Activated naive CD8-positive, alpha-beta T cell treated with anti-CD3 and anti-CD28 coated beads for 36 hours (primary cell): Measurements from ENCODE around the gene CRYBG1. TPM values are rescaled to one million over a fixed set of nuclear protein-coding genes. Genes with fewer than 3 reads are reported as not detected.

ENCODE experiments used
- DNase-seq: peaks from one replicate; pipeline ENCODE4 v3.0.0; 2021
- H3K27ac Mint-ChIP-seq: one replicate; pipeline ENCODE4 v1.8.0; 2022; ENCODE audit warnings: mild to moderate bottlenecking, moderate library complexity, mixed read lengths
- H3K27me3 Mint-ChIP-seq: one replicate; pipeline ENCODE4 v1.8.0; 2022; ENCODE audit warnings: mild to moderate bottlenecking, mixed read lengths
- H3K36me3 Mint-ChIP-seq: one replicate; pipeline ENCODE4 v1.8.0; 2021; ENCODE audit warnings: mild to moderate bottlenecking, mixed read lengths
- H3K4me1 Mint-ChIP-seq: one replicate; pipeline ENCODE4 v1.8.0; 2021; ENCODE audit warnings: mixed read lengths
- H3K4me3 Mint-ChIP-seq: one replicate; pipeline ENCODE4 v1.8.0; 2022; ENCODE audit warnings: mild to moderate bottlenecking, moderate library complexity, mixed read lengths
- H3K9me3 Mint-ChIP-seq: one replicate; pipeline ENCODE4 v1.8.0; 2022; ENCODE audit warnings: mixed read lengths
- total RNA-seq, 2 experiments: library from RNA; stranded (reverse); gene quantifications; one replicate each; pipeline ENCODE4 v1.2.3, GENCODE V29; 2021

CRYBG1 gene
- total RNA-seq, 2 experiments from 2014 or later, result 20.3 to 20.4 TPM

GRCh38 chr6:106452628-106453027 is 92.1 kb downstream of the CRYBG1 start:
- Mint-ChIP-seq H3K27me3 (no peaks in the 10 kb centered on the region), H3K4me3 (no peak overlapping the region), H3K36me3 (no peaks in the 10 kb centered on the region), H3K9me3 (no peaks in the 10 kb centered on the region), H3K4me1 (peaks cover 11% of the 10 kb centered on the region), H3K27ac (no peak overlapping the region)
- no peak for DNase-seq

DNA sequence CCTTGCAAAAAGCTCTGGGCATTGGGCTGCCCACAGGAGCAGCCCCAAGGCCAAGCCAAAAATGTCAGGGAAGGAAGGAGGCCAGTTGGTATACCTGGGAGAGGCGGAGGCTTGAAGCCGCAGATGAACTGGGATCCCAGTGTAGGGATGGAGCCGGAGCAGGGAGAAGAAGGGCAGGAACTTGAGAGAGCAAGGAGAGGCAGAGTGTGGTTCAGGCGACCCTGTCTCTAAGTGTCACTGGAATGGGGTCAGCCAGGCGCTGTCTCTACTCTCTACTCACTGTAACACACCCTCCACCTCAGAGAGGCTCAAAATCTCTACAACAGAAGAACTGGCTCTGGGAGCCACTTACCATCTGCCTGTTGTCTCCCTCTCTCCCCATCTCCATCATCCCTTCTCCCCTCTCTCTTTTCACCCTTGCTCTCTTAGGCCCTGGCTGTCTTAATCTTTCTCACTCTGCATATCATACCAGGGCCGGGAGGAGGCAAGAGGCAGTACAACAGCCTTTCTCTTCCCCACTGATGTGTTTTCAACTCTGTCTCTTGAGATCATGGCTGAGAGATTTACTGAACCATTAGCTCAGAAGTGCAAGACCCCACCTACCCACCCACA is 93.3 kb downstream of the CRYBG1 start:
- Mint-ChIP-seq H3K27me3 (no peaks in the 10 kb centered on the region), H3K4me1 (no peaks in the 10 kb centered on the region), H3K27ac (no peak overlapping the region), H3K9me3 (no peaks in the 10 kb centered on the region), H3K4me3 (no peak overlapping the region), H3K36me3 (no peaks in the 10 kb centered on the region)
- no peak for DNase-seq

DNA sequence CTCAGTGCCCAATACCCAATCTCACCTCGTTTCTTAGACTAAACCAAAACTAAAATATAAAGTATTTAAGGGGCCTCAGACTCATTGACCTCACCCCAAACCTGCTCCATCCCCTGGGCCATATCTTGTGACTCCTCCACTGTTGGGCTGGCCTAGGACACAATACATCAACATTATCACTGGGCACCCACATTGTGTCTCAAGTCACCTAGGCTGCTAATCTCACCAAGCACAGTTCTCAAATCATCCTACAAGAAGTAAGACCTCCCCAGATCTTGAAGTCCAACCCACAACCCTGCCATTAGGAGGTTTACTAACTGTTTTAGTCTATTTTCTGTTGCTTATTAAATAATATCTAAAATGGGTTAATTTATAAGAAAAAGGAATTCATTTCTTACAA is 96.2 kb downstream of the CRYBG1 start:
- DNase-seq, result no peak
- Mint-ChIP-seq H3K27ac (no peak overlapping the region), H3K9me3 (no peaks in the 10 kb centered on the region), H3K4me1 (no peaks in the 10 kb centered on the region), H3K4me3 (no peak overlapping the region), H3K27me3 (no peaks in the 10 kb centered on the region), H3K36me3 (no peaks in the 10 kb centered on the region)

- no peak for DNase-seq
- Mint-ChIP-seq H3K4me3 (no peak overlapping the region), H3K27me3 (no peaks in the 10 kb centered on the region), H3K4me1 (no peaks in the 10 kb centered on the region), H3K9me3 (no peaks in the 10 kb centered on the region), H3K36me3 (no peaks in the 10 kb centered on the region), H3K27ac (no peak overlapping the region)
Observed at GRCh38 chr6:106458021-106458986, 97.8 kb downstream of the CRYBG1 start.

- no peak for DNase-seq
- H3K27me3 Mint-ChIP-seq, result no peaks in the 10 kb centered on the region
- no peaks in the 10 kb centered on the region for H3K36me3 Mint-ChIP-seq
- no peak overlapping the region for H3K27ac Mint-ChIP-seq
- H3K4me1 Mint-ChIP-seq, result no peaks in the 10 kb centered on the region
- no peaks in the 10 kb centered on the region for H3K9me3 Mint-ChIP-seq
- H3K4me3 Mint-ChIP-seq, result no peak overlapping the region
Observed at GRCh38 chr6:106460481-106460880, 100.0 kb downstream of the CRYBG1 start.

GRCh38 chr6:106461084-106461483 is 100.6 kb downstream of the CRYBG1 start:
- Mint-ChIP-seq H3K27ac (no peak overlapping the region), H3K27me3 (no peaks in the 10 kb centered on the region), H3K36me3 (no peaks in the 10 kb centered on the region), H3K4me1 (no peaks in the 10 kb centered on the region), H3K9me3 (no peaks in the 10 kb centered on the region), H3K4me3 (no peak overlapping the region)
- no peak for DNase-seq

DNA sequence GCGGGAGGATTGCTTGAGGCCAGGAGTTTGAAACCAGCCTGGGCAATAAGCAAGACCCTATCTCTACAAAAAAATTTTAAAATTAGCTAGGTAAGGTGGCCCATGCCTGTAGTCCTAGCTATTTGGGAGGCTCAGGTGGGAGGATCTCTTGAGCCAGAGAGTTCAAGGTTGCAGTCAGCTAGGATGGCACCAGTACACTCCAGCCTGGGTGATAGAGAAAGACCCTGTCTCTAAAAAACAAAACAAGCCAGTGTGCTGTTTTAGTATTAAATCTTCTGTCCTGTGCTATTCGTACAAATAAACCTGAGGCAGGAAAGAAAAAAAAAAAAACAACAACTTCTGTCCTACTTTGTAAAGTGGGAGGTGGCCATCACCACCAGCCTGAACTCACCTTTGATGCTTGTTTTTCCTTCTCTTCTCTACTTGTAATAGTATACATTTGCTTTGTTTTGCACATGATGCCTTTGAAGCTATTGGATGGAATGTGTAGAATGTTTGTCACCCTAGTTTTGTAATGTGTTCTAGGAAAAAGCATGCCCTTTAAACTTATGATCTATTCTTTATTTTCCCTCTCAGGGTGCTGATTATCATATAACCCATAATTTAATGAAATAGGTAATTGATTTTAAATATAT is 102.5 kb downstream of the CRYBG1 start:
- H3K27me3 Mint-ChIP-seq, result peaks cover 4% of the 10 kb centered on the region
- H3K4me1 Mint-ChIP-seq, result no peaks in the 10 kb centered on the region
- H3K4me3 Mint-ChIP-seq, result no peak overlapping the region
- H3K9me3 Mint-ChIP-seq, result no peaks in the 10 kb centered on the region
- no peak for DNase-seq
- H3K27ac Mint-ChIP-seq, result no peak overlapping the region
- no peaks in the 10 kb centered on the region for H3K36me3 Mint-ChIP-seq

DNA sequence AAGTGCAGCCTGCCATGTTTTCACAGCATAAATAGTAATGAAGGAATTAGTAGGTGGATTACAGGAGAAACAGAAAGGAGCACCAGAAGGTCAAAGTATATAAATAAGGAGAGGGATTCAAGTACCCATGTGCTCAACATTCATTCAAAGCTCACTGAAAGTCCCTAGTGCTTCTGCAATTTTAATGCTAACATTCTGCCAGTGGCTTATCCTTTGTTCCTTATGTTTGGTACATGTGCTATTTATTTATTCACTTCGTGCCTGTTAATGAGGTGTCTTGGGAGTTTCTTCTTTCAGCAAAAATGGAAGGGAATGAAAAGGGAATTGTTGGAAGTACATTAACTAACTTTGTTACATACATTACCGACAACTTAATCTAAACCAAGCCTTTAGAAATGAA is 105.7 kb downstream of the CRYBG1 start:
- H3K27me3 Mint-ChIP-seq, result peaks cover 4% of the 10 kb centered on the region
- H3K27ac Mint-ChIP-seq, result no peak overlapping the region
- H3K4me3 Mint-ChIP-seq, result no peak overlapping the region
- no peaks in the 10 kb centered on the region for H3K9me3 Mint-ChIP-seq
- H3K4me1 Mint-ChIP-seq, result no peaks in the 10 kb centered on the region
- no peaks in the 10 kb centered on the region for H3K36me3 Mint-ChIP-seq
- DNase-seq, result no peak

DNA sequence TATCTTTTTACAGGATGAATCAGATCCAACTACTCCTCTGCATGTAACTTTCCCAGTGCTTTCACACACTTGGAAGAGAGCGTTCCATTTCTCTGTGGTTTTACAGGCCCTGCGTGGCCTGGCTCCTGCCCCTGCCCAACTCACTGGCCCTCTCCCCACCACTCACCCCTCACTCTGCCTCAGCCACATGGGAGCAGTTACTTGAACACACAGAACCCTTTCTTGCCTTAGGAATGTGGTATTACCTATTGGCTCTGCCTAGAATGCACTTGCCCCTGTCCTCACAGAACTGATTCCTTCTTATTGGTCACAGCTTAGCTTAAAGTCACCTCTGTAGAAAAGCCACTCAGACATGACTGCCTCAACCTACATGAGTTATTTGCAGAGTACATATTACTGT is 108.4 kb downstream of the CRYBG1 start:
- Mint-ChIP-seq H3K4me1 (no peaks in the 10 kb centered on the region), H3K27ac (no peak overlapping the region), H3K36me3 (no peaks in the 10 kb centered on the region), H3K27me3 (peaks cover 4% of the 10 kb centered on the region), H3K9me3 (no peaks in the 10 kb centered on the region), H3K4me3 (no peak overlapping the region)
- DNase-seq, result no peak

DNA sequence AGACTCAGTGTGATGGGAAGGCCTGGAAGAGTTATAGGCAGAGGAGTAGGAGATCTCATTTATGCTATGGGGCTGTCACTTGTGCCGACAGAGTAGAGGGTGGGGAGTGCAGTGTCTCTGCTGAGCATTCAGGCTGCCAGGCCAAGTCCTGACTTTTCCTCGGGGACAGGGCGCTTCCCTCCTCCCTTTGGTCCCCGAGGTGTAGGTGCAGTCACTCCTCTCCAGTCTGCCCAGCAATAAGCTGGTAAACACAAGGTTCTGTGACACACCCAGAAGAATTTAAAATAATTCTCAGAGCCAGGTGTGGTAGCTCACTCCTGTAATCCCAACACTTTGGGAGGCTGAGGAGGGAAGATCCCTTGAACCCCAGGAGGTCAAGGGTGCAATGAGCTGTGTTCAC is 109.4 kb downstream of the CRYBG1 start:
- no peaks in the 10 kb centered on the region for H3K9me3 Mint-ChIP-seq
- no peak overlapping the region for H3K27ac Mint-ChIP-seq
- H3K4me3 Mint-ChIP-seq, result no peak overlapping the region
- H3K4me1 Mint-ChIP-seq, result no peaks in the 10 kb centered on the region
- no peak for DNase-seq
- no peaks in the 10 kb centered on the region for H3K36me3 Mint-ChIP-seq
- peaks cover 4% of the 10 kb centered on the region for H3K27me3 Mint-ChIP-seq

DNA sequence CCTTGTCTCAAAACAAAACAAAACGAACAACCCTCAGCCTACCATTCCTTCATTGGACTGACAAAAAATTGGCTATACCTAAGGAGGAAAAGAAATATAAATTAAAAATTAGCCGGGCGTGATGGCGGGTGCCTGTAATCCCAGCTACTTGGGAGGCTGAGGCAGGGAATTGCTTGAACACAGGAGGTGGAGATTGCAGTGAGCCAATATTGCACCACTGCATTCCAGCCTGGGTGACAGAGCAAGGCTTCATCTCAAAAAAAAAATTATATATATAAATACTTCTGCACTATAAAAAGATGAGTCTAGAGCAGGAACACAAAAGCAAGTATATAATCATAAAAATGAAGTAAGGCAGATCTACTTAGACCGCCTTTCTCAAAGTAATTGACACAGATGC is 109.8 kb downstream of the CRYBG1 start:
- peaks cover 4% of the 10 kb centered on the region for H3K27me3 Mint-ChIP-seq
- DNase-seq, result no peak
- H3K36me3 Mint-ChIP-seq, result no peaks in the 10 kb centered on the region
- no peaks in the 10 kb centered on the region for H3K4me1 Mint-ChIP-seq
- no peaks in the 10 kb centered on the region for H3K9me3 Mint-ChIP-seq
- H3K27ac Mint-ChIP-seq, result no peak overlapping the region
- no peak overlapping the region for H3K4me3 Mint-ChIP-seq

DNA sequence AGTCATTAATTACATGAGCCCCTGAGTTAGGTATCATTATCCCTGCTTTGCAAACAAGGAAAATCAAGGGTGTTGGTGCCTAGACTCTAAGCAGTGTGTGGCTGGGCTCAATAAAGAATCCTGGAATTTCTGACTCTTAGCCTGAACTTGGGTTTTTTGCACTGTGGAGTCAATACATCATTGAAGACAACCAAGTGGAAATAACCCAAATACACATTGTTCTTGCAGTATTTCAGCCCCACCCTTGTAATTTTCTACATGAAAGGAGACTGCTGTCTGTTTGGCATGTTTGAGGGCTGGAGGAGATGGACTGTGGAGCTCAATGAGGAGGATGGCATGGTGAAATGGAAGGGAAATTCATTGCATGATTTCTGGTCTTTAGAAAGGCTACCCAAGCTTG is 110.3 kb downstream of the CRYBG1 start:
- Mint-ChIP-seq H3K27ac (no peak overlapping the region), H3K27me3 (peaks cover 4% of the 10 kb centered on the region), H3K36me3 (no peaks in the 10 kb centered on the region)

DNA sequence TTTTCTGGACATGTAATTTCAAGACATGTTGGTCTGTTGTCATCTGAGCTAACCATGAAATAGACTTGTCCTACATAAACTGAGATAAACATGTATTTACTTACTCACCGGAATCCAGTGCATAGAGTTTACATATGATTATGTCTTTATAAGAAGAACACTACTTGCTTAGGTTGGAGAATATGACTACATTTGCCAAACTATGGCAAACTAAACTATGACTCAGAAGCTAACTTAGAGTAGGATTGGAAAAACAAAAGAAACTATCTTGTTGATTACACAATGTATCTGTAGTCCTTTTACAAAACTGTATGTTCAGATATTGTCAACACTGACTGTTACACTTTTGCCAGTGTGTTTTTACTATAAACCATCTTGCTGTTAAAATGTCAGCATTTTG is 113.3 kb downstream of the CRYBG1 start:
- no peak for DNase-seq
- H3K36me3 Mint-ChIP-seq, result no peaks in the 10 kb centered on the region
- no peaks in the 10 kb centered on the region for H3K27me3 Mint-ChIP-seq
- no peaks in the 10 kb centered on the region for H3K9me3 Mint-ChIP-seq
- no peak overlapping the region for H3K27ac Mint-ChIP-seq
- H3K4me1 Mint-ChIP-seq, result peaks cover 8% of the 10 kb centered on the region
- H3K4me3 Mint-ChIP-seq, result no peak overlapping the region

More for the DNA sequence above, 110.3 kb downstream of the CRYBG1 start:
- no peak overlapping the region for H3K4me3 Mint-ChIP-seq
- no peak for DNase-seq
- no peaks in the 10 kb centered on the region for H3K4me1 Mint-ChIP-seq
- no peaks in the 10 kb centered on the region for H3K9me3 Mint-ChIP-seq

GRCh38 chr6:106474466-106474865 is 113.9 kb downstream of the CRYBG1 start:
- no peaks in the 10 kb centered on the region for H3K36me3 Mint-ChIP-seq
- no peaks in the 10 kb centered on the region for H3K9me3 Mint-ChIP-seq
- H3K27me3 Mint-ChIP-seq, result no peaks in the 10 kb centered on the region
- H3K4me3 Mint-ChIP-seq, result no peak overlapping the region
- no peak overlapping the region for H3K27ac Mint-ChIP-seq
- DNase-seq, result no peak
- peaks cover 8% of the 10 kb centered on the region for H3K4me1 Mint-ChIP-seq

- no peak for DNase-seq
- Mint-ChIP-seq H3K36me3 (no peaks in the 10 kb centered on the region), H3K9me3 (no peaks in the 10 kb centered on the region), H3K27me3 (no peaks in the 10 kb centered on the region), H3K4me1 (peaks cover 8% of the 10 kb centered on the region), H3K4me3 (no peak overlapping the region), H3K27ac (no peak overlapping the region)
Observed at GRCh38 chr6:106475284-106475683, 114.8 kb downstream of the CRYBG1 start.
